Measurements from ENCODE around the gene PGPEP1. TPM values are rescaled to one million over a fixed set of nuclear protein-coding genes. Genes with fewer than 3 reads are reported as not detected.

PGPEP1 gene
- total RNA-seq, 1 experiment from 2014 or later = 25.6 TPM

GRCh38 chr19:18306888-18307260 is 33.5 kb upstream of the PGPEP1 start:
- Mint-ChIP-seq H3K27me3 (ENCODE audit: insufficient read depth, unreplicated experiment) (no peaks in the 10 kb centered on the region), H3K4me1 (ENCODE audit: low read depth, unreplicated experiment) (peaks cover 9% of the 10 kb centered on the region), H3K36me3 (ENCODE audit: insufficient read depth, unreplicated experiment) (peaks cover 33% of the 10 kb centered on the region), H3K4me3 (ENCODE audit: unreplicated experiment) (no peak overlapping the region), H3K9me3 (ENCODE audit: unreplicated experiment) (no peaks in the 10 kb centered on the region), H3K27ac (ENCODE audit: unreplicated experiment) (no peak overlapping the region)
- POLR2A ChIA-PET = no interaction called here
- H3K27me3 ChIP-seq (replicated peaks; ENCODE audit: control insufficient read depth, insufficient read depth, low read length) = no peaks in the 10 kb centered on the region
- H3K4me1 ChIP-seq = peaks cover 36% of the 10 kb centered on the region
- H3K4me3 ChIP-seq (ENCODE audit: low read depth, low read length) = no peak overlapping the region
- no peaks in the 10 kb centered on the region for H3K9me3 ChIP-seq
- no peaks in the 10 kb centered on the region for H3K36me3 ChIP-seq (ENCODE audit: control insufficient read depth, insufficient read depth, low read length)
- TF ChIP-seq CTCF (IDR thresholded peaks at IDR 0.05; ENCODE audit: insufficient read depth in 1 of 2, low read depth in 1 of 2, low read length in 1 of 2, severe bottlenecking in 1 of 2, unreplicated experiment in 1 of 2) = no peak
- intact Hi-C loops (cut with micrococcal nuclease; ENCODE audit: unreplicated experiment) = no loop called here
- BruUV-seq (replicated peaks) = TSS peak; percentile 89
- DNase-seq = no peak
- CTCF ChIA-PET = no interaction called here

GRCh38 chr19:18307271-18307681 is 33.1 kb upstream of the PGPEP1 start:
- CTCF ChIA-PET = no interaction called here
- H3K9me3 Mint-ChIP-seq (ENCODE audit: unreplicated experiment) = no peaks in the 10 kb centered on the region
- DNase-seq = no peak
- no peak overlapping the region for H3K4me3 Mint-ChIP-seq (ENCODE audit: unreplicated experiment)
- Histone ChIP-seq H3K4me1 (peaks cover 40% of the 10 kb centered on the region), H3K27me3 (replicated peaks; ENCODE audit: control insufficient read depth, insufficient read depth, low read length) (no peaks in the 10 kb centered on the region), H3K4me3 (ENCODE audit: low read depth, low read length) (no peak overlapping the region), H3K36me3 (ENCODE audit: control insufficient read depth, insufficient read depth, low read length) (peaks cover 2% of the 10 kb centered on the region; the same call in 1 of the 2 replicates), H3K9me3 (no peaks in the 10 kb centered on the region)
- intact Hi-C loops (cut with micrococcal nuclease; ENCODE audit: unreplicated experiment) = no loop called here
- peaks cover 9% of the 10 kb centered on the region for H3K4me1 Mint-ChIP-seq (ENCODE audit: low read depth, unreplicated experiment)
- no peak for TF ChIP-seq CTCF (IDR thresholded peaks at IDR 0.05; ENCODE audit: insufficient read depth in 1 of 2, low read depth in 1 of 2, low read length in 1 of 2, severe bottlenecking in 1 of 2, unreplicated experiment in 1 of 2)
- BruUV-seq (replicated peaks) = no TSS peak
- H3K27me3 Mint-ChIP-seq (ENCODE audit: insufficient read depth, unreplicated experiment) = no peaks in the 10 kb centered on the region
- H3K27ac Mint-ChIP-seq (ENCODE audit: unreplicated experiment) = no peak overlapping the region
- POLR2A ChIA-PET = no interaction called here
- H3K36me3 Mint-ChIP-seq (ENCODE audit: insufficient read depth, unreplicated experiment) = peaks cover 33% of the 10 kb centered on the region

DNA sequence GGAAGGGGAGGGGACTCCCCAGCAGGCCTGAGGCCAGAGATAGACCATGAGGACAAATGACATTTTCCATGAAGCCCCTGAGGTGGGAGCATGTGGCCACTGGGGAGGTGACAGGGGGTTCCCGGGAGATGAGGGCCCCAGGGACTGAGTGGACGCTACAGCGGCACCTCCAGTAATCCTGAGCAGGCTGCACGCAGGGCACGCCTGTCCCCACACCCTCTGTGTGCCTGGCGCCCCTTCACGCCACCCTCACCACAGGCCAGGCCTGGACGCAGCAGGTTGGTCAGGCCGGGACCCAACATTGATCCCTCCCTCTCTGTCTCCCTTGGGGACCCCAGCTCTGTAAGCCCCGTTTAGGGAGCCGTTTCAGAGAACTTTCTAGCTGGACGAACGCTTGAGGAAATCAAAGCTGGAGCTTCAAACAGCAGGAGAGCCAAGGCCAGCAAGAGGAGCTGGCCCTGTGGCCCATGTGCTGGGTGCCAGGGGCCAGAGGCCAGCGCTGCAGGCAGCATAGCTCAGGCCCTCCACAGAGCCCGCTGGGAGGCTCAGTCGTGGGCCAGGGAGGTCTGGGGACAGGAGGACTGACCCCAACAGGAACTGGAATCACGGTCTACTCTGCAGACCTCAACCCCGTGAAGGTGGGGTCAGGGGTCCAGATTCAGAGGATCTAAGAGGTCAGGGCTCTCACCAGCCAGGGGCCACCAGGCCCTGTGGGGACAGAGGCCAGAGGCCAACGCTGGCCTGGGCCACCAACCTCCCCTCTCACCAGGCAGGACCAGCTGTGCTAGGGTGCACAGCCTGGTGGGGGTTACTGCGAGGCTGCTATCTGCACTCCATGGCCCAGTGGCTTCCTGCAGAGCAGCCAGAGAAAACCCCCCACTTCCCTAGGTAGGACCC is 32.1 kb upstream of the PGPEP1 start:
- Histone ChIP-seq H3K4me3 (ENCODE audit: low read depth, low read length) (no peak overlapping the region), H3K4me1 (peaks cover 48% of the 10 kb centered on the region), H3K9me3 (no peaks in the 10 kb centered on the region), H3K27me3 (replicated peaks; ENCODE audit: control insufficient read depth, insufficient read depth, low read length) (no peaks in the 10 kb centered on the region), H3K36me3 (ENCODE audit: control insufficient read depth, insufficient read depth, low read length) (peaks cover 2% of the 10 kb centered on the region; the same call in 1 of the 2 replicates)
- no peaks in the 10 kb centered on the region for H3K27me3 Mint-ChIP-seq (ENCODE audit: insufficient read depth, unreplicated experiment)
- H3K4me3 Mint-ChIP-seq (ENCODE audit: unreplicated experiment) = no peak overlapping the region
- H3K36me3 Mint-ChIP-seq (ENCODE audit: insufficient read depth, unreplicated experiment) = peaks cover 30% of the 10 kb centered on the region
- intact Hi-C loops (cut with micrococcal nuclease; ENCODE audit: unreplicated experiment) = no loop called here
- CTCF ChIA-PET = no interaction called here
- no TSS peak for BruUV-seq (replicated peaks)
- H3K4me1 Mint-ChIP-seq (ENCODE audit: low read depth, unreplicated experiment) = peaks cover 7% of the 10 kb centered on the region
- H3K9me3 Mint-ChIP-seq (ENCODE audit: unreplicated experiment) = no peaks in the 10 kb centered on the region
- TF ChIP-seq CTCF (IDR thresholded peaks at IDR 0.05; ENCODE audit: insufficient read depth in 1 of 2, low read depth in 1 of 2, low read length in 1 of 2, severe bottlenecking in 1 of 2, unreplicated experiment in 1 of 2) = no peak
- DNase-seq = no peak
- POLR2A ChIA-PET = interaction anchor here (0.9 kb wide), 1 partner anchor 29 kb away, joined by 5 read pairs; no protein-coding TSS in a partner anchor
- H3K27ac Mint-ChIP-seq (ENCODE audit: unreplicated experiment) = no peak overlapping the region

All from Caco-2 (cell line).